ENCODE measurements around the gene HECTD3. TPM values are rescaled to one million over a fixed set of nuclear protein-coding genes. Genes with fewer than 3 reads are reported as not detected.

HECTD3 gene
- total and polyA plus RNA-seq, 4 donors = 12.8 to 51.1 (median 28.4) TPM

DNA sequence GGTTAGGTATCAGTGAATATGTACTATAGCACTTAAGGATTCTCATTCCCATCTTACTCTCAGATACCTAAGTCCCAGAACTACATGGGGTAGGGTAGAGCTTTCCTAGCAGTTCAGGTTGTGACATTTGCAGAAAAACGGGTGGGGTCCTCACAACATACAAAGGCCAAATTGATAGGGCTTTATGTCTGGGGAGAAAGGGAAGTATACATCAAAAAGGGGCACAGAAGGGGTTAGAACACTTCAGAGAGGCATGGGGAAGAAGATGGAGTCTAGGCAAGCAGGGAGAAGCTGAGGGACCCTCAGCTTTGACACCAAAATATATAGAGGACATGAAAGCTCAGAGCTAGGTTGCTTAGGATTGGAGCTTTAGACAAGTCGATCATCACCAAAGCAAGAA, 4.6 kb upstream of the HECTD3 start:
- no CpG with 5 or more reads among the region's 2 CpGs for WGBS (ENCODE audit: insufficient coverage)
- H3K27ac ChIP-seq (ENCODE audit: low read depth, low read length) = no peak overlapping the region
- no peak for DNase-seq (ENCODE audit: low read depth in 4 of 6, low spot score in 6 of 6)

GRCh38 chr1:45014321-45015028, 3.4 kb upstream of the HECTD3 start:
- Histone ChIP-seq H3K27ac (ENCODE audit: low read depth, low read length) (no peak overlapping the region), H3K4me3 (ENCODE audit: low read depth, low read length) (no peak overlapping the region), H3K27me3 (ENCODE audit: control insufficient read depth, insufficient read depth, low read length) (no peaks in the 10 kb centered on the region), H3K9me3 (ENCODE audit: control insufficient read depth, insufficient read depth, low read length) (no peaks in the 10 kb centered on the region), H3K4me1 (ENCODE audit: control insufficient read depth, insufficient read depth, low read length) (peaks cover 57% of the 10 kb centered on the region), H3K36me3 (ENCODE audit: control insufficient read depth, insufficient read depth, low read length) (peaks cover 20% of the 10 kb centered on the region)
- peak; percentile 71 to 96 (median 84) for DNase-seq (ENCODE audit: low read depth in 4 of 6, low spot score in 6 of 6)
- WGBS (ENCODE audit: insufficient coverage) = 28% methylated on average over 6 of the region's 6 CpGs

More for the DNA sequence above, 4.6 kb upstream of the HECTD3 start:
- Histone ChIP-seq H3K27me3 (ENCODE audit: control insufficient read depth, insufficient read depth, low read length) (no peaks in the 10 kb centered on the region), H3K4me3 (ENCODE audit: low read depth, low read length) (no peak overlapping the region), H3K4me1 (ENCODE audit: control insufficient read depth, insufficient read depth, low read length) (peaks cover 45% of the 10 kb centered on the region), H3K9me3 (ENCODE audit: control insufficient read depth, insufficient read depth, low read length) (no peaks in the 10 kb centered on the region), H3K36me3 (ENCODE audit: control insufficient read depth, insufficient read depth, low read length) (peaks cover 17% of the 10 kb centered on the region)

- WGBS (ENCODE audit: insufficient coverage) = 87% methylated on average over 12 of the region's 12 CpGs
- H3K4me3 ChIP-seq (ENCODE audit: low read depth, low read length) = no peak overlapping the region
- H3K9me3 ChIP-seq (ENCODE audit: control insufficient read depth, insufficient read depth, low read length) = no peaks in the 10 kb centered on the region
- peaks cover 52% of the 10 kb centered on the region for H3K4me1 ChIP-seq (ENCODE audit: control insufficient read depth, insufficient read depth, low read length)
- H3K27ac ChIP-seq (ENCODE audit: low read depth, low read length) = no peak overlapping the region
- no peak for DNase-seq (ENCODE audit: low read depth in 4 of 6, low spot score in 6 of 6)
- H3K27me3 ChIP-seq (ENCODE audit: control insufficient read depth, insufficient read depth, low read length) = no peaks in the 10 kb centered on the region
- peaks cover 23% of the 10 kb centered on the region for H3K36me3 ChIP-seq (ENCODE audit: control insufficient read depth, insufficient read depth, low read length)
Measured at GRCh38 chr1:45013551-45014209, 2.6 kb upstream of the HECTD3 start.

DNA sequence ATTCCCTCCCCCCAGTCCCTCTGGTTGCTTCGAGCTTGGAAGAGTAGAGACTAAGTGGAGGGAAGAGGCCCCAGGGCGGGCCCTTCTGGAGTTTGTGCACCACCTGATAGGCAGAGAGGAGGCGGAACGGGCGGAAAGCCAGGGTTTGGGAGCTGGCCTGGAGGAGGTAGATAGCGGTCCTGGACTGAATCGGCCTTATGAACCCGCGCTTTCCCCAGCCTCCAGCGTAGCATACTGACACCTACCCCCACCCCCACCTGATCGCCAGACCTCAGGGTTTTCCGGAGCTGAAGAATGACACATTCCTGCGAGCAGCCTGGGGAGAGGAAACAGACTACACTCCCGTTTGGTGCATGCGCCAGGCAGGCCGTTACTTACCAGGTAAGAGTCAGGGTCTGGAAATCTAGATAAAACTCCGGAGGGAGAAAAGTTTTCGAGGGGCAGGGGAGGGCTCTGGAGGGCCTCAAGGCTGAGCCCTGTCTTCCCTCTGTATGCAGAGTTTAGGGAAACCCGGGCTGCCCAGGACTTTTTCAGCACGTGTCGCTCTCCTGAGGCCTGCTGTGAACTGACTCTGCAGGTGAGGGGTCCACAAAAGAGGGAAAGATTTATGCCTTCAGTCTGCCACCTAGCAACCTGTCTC, 1.6 kb upstream of the HECTD3 start:
- no peaks in the 10 kb centered on the region for H3K9me3 ChIP-seq (ENCODE audit: control insufficient read depth, insufficient read depth, low read length)
- WGBS (ENCODE audit: insufficient coverage) = 9% methylated on average over 17 of the region's 21 CpGs
- peak overlapping the region; percentile 61 for H3K4me3 ChIP-seq (ENCODE audit: low read depth, low read length)
- peak overlapping the region; percentile 79 for H3K27ac ChIP-seq (ENCODE audit: low read depth, low read length)
- peaks cover 24% of the 10 kb centered on the region for H3K36me3 ChIP-seq (ENCODE audit: control insufficient read depth, insufficient read depth, low read length)
- no peaks in the 10 kb centered on the region for H3K27me3 ChIP-seq (ENCODE audit: control insufficient read depth, insufficient read depth, low read length)
- H3K4me1 ChIP-seq (ENCODE audit: control insufficient read depth, insufficient read depth, low read length) = peaks cover 47% of the 10 kb centered on the region
- DNase-seq (ENCODE audit: low read depth in 4 of 6, low spot score in 6 of 6) = peak in 3 of 6 donors; percentile 20 to 55 (median 24)

GRCh38 chr1:45011837-45012638, 914 bp upstream of the HECTD3 start, which contains the start of gene UROD:
UROD (plus strand) TSS chr1:45012254; CDS start chr1:45012266, 12 bp downstream.
- peak within 1 kb of the TSS; percentile 79 for H3K27ac ChIP-seq (ENCODE audit: low read depth, low read length)
- DNase-seq (ENCODE audit: low read depth in 4 of 6, low spot score in 6 of 6) = peak; percentile 88 to 98 (median 93)
- peaks cover 47% of the 10 kb centered on the region for H3K4me1 ChIP-seq (ENCODE audit: control insufficient read depth, insufficient read depth, low read length)
- H3K27me3 ChIP-seq (ENCODE audit: control insufficient read depth, insufficient read depth, low read length) = no peaks in the 10 kb centered on the region
- peak within 1 kb of the TSS; percentile 61 for H3K4me3 ChIP-seq (ENCODE audit: low read depth, low read length)
- no peaks in the 10 kb centered on the region for H3K9me3 ChIP-seq (ENCODE audit: control insufficient read depth, insufficient read depth, low read length)
- 0% methylated on average over 19 of the region's 21 CpGs for WGBS (ENCODE audit: insufficient coverage)
- peaks cover 31% of the 10 kb centered on the region for H3K36me3 ChIP-seq (ENCODE audit: control insufficient read depth, insufficient read depth, low read length)

- no peaks in the 10 kb centered on the region for H3K9me3 ChIP-seq (ENCODE audit: control insufficient read depth, insufficient read depth, low read length)
- H3K27me3 ChIP-seq (ENCODE audit: control insufficient read depth, insufficient read depth, low read length) = no peaks in the 10 kb centered on the region
- peaks cover 50% of the 10 kb centered on the region for H3K36me3 ChIP-seq (ENCODE audit: control insufficient read depth, insufficient read depth, low read length)
- peak overlapping the region; percentile 61 for H3K4me3 ChIP-seq (ENCODE audit: low read depth, low read length)
- 13% methylated on average over 36 of the region's 41 CpGs for WGBS (ENCODE audit: insufficient coverage)
- H3K27ac ChIP-seq (ENCODE audit: low read depth, low read length) = no peak overlapping the region
- peak in 2 of 6 donors; percentile 27 to 31 for DNase-seq (ENCODE audit: low read depth in 4 of 6, low spot score in 6 of 6)
- peaks cover 47% of the 10 kb centered on the region for H3K4me1 ChIP-seq (ENCODE audit: control insufficient read depth, insufficient read depth, low read length)
Measured at GRCh38 chr1:45009956-45010854, 919 bp downstream of the HECTD3 start.

DNA sequence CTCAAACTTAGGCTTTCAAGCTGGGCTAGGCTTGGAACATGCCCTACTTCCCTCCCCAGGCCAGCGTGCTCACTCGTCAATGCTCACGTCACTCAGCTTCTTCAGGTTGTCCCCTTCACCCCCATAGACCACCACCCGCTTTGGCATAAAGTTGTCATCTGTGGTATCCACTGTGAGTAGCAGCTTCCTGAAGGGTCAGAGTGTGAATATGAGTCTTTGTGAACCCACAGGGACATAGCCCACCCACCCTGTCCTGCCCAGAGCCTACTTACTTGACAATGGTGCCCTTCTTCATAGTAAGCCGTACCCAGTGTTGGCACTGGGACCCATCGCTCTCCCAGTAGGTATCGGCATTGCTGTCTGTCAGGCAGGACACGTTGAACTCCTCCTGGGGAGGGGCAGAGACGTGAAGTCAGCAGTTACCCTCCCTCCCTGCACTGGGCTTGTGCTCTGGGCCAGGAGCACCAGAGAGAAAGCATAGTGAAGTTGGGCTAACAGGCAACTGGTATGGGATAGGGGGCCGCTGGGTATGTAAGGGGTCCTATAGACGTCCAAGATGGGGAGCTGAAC, 1.7 kb downstream of the HECTD3 start:
- no peak overlapping the region for H3K4me3 ChIP-seq (ENCODE audit: low read depth, low read length)
- DNase-seq (ENCODE audit: low read depth in 4 of 6, low spot score in 6 of 6) = no peak
- no peaks in the 10 kb centered on the region for H3K27me3 ChIP-seq (ENCODE audit: control insufficient read depth, insufficient read depth, low read length)
- H3K9me3 ChIP-seq (ENCODE audit: control insufficient read depth, insufficient read depth, low read length) = no peaks in the 10 kb centered on the region
- no peak overlapping the region for H3K27ac ChIP-seq (ENCODE audit: low read depth, low read length)
- peaks cover 41% of the 10 kb centered on the region for H3K4me1 ChIP-seq (ENCODE audit: control insufficient read depth, insufficient read depth, low read length)
- H3K36me3 ChIP-seq (ENCODE audit: control insufficient read depth, insufficient read depth, low read length) = peaks cover 58% of the 10 kb centered on the region
- 92% methylated on average over 10 of the region's 11 CpGs for WGBS (ENCODE audit: insufficient coverage)

DNA sequence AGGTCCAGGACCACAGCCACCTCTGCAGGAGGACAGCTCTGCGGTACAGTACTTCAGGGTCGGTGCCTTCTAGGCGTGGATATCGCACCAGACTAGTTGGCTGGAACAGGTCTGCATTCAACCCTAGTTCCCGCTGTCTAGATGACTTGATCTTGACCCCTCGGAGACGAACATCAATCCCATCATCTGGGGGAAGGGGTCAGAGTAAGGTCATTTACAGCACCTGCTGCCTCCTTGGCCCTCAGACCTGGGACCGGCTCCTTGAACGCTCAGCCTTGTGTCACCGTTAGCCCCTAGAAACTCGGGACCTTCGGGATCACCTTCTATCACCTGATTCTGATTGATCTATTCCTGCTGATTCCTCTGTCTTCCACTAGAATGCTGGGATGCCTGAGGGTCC, 2.6 kb downstream of the HECTD3 start:
- no peaks in the 10 kb centered on the region for H3K27me3 ChIP-seq (ENCODE audit: control insufficient read depth, insufficient read depth, low read length)
- peaks cover 33% of the 10 kb centered on the region for H3K4me1 ChIP-seq (ENCODE audit: control insufficient read depth, insufficient read depth, low read length)
- H3K36me3 ChIP-seq (ENCODE audit: control insufficient read depth, insufficient read depth, low read length) = peaks cover 63% of the 10 kb centered on the region
- DNase-seq (ENCODE audit: low read depth in 4 of 6, low spot score in 6 of 6) = no peak
- no peaks in the 10 kb centered on the region for H3K9me3 ChIP-seq (ENCODE audit: control insufficient read depth, insufficient read depth, low read length)
- 88% methylated on average over 12 of the region's 12 CpGs for WGBS (ENCODE audit: insufficient coverage)
- no peak overlapping the region for H3K4me3 ChIP-seq (ENCODE audit: low read depth, low read length)
- no peak overlapping the region for H3K27ac ChIP-seq (ENCODE audit: low read depth, low read length)

Data from spinal cord (tissue), 10 donors.